ACC112 (cell line): Measurements from ENCODE around the gene THRB.

Experiments
- H2AFZ ChIP-seq: fragments of 200-600 bp; sonication (generic); one replicate; pipeline ENCODE4 v1.6.0; 2017; ENCODE audit warnings: antibody characterized with exemption, low read length; ENCODE audit not compliant: unreplicated experiment
- H3K27ac ChIP-seq: fragments of 200-600 bp; sonication (generic); 2 replicates; pipeline ENCODE4 v1.5.1; 2014; ENCODE audit warnings: low read depth, mild to moderate bottlenecking, antibody characterized with exemption, low read length, moderate library complexity
- H3K27me3 ChIP-seq: fragments of 200-600 bp; sonication (generic); 2 replicates; pipeline ENCODE4 v1.6.1; 2014; ENCODE audit warnings: mild to moderate bottlenecking, antibody characterized with exemption, low read length, moderate library complexity, mixed read lengths; ENCODE audit not compliant: insufficient read depth
- H3K36me3 ChIP-seq: fragments of 200-600 bp; sonication (generic); 2 replicates; pipeline ENCODE4 v1.6.1; 2016; ENCODE audit warnings: mild to moderate bottlenecking, antibody characterized with exemption, low read length, moderate library complexity, mixed read lengths; ENCODE audit not compliant: insufficient read depth
- H3K4me1 ChIP-seq: fragments of 200-600 bp; sonication (generic); one replicate; pipeline ENCODE4 v1.6.1; 2016; ENCODE audit warnings: low read length, mixed read lengths; ENCODE audit not compliant: insufficient read depth, unreplicated experiment, control insufficient read depth
- H3K4me3 ChIP-seq: fragments of 200-600 bp; sonication (generic); 2 replicates; pipeline ENCODE4 v1.5.1; 2014; ENCODE audit warnings: mild to moderate bottlenecking, low read depth, low read length
- H3K79me2 ChIP-seq: fragments of 200-600 bp; sonication (generic); one replicate; pipeline ENCODE4 v1.6.0; 2016; ENCODE audit warnings: low read length; ENCODE audit not compliant: control insufficient read depth, unreplicated experiment, insufficient read depth

The THRB gene

DNA sequence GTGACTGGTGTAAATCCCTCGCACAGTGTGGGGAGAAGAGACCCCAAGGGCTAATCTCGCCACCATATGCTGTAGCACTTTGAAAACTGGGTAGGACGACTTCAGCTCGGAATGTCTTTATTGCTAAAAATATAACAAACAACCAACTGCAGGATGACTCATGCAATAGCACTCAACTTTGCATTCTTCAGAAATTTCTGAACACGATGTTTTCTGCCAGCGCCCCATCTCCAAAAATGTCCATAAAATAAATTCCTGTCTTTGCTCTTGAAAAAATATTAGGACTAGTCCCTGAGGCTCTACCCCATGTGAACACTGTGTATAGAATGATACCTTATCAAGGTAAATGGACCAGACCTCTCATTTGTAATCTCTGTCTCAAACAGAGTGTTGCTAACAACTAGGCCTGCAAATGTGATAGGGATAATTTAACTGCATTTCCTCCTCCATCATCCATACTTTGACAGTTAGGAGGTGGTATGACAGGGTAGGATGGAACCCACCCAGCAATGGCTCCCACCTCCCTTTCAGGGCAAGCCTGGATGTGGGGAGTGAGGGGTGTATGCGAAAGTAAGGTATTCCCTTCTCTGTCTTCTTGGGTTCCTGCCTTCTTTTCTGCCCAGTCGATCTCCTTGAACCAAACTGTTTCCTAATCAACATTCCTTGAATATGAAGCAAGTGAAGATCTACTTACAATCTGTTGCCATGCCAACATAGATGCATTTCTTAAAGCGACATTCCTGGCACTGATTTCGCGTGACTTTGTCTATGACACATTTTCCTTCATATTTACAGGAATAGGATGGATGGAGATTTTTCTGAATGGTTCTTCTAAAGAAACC, 348.4 kb downstream of the THRB start:
- Histone ChIP-seq H3K79me2 (no peaks in the 10 kb centered on the region), H3K4me3 (peak overlapping the region; percentile 65), H3K36me3 (no peaks in the 10 kb centered on the region), H2AFZ (peak overlapping the region; percentile 66), H3K27ac (peak overlapping the region; percentile 99), H3K4me1 (peaks cover 26% of the 10 kb centered on the region), H3K27me3 (no peaks in the 10 kb centered on the region)

DNA sequence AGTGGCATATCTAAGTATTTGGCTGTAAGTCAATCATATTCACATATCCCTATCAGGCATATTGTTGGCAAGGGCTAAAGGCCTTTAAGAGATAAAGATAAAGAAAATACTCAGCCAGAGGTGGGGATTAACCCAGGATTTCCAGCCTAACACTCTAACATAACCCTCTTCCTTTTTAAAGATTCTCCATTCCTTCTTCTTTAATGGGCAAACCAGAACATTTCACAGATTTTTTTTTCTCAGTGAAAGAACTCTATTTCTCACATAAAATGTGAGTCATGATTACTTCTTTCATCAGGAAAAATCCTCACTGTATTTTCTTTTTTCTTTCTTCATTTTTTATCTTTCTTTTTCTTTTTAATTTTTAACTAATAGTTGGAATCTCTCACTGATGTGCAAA, 349.2 kb downstream of the THRB start:
- Histone ChIP-seq H3K79me2 (no peaks in the 10 kb centered on the region), H3K4me1 (peaks cover 26% of the 10 kb centered on the region), H3K27me3 (no peaks in the 10 kb centered on the region), H3K27ac (peak overlapping the region; percentile 99), H3K36me3 (no peaks in the 10 kb centered on the region), H3K4me3 (peak overlapping the region; percentile 65; the same call in 1 of the 2 replicates), H2AFZ (no peak overlapping the region)

DNA sequence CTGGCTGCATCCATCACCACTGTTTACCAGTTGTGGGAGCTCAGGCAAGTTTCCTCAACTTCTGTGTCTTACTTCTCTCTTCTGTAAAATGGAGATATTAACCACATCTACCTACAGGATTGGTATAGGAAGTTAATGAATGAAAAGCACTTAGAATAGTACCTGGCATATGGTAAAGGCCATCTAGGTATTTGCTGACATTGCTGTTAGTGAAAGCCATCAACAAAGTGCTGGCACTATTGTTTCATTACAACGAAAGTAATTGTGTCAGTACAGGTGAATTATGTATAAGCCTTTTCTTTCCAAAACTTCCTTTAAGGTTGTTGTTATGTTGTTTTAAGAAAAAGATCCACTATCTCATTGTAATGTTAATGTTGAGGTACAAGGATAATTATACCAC, 352.5 kb downstream of the THRB start:
- Histone ChIP-seq H3K79me2 (no peaks in the 10 kb centered on the region), H3K4me1 (peaks cover 22% of the 10 kb centered on the region), H3K4me3 (no peak overlapping the region), H2AFZ (no peak overlapping the region), H3K27ac (no peak overlapping the region), H3K36me3 (no peaks in the 10 kb centered on the region), H3K27me3 (no peaks in the 10 kb centered on the region)

DNA sequence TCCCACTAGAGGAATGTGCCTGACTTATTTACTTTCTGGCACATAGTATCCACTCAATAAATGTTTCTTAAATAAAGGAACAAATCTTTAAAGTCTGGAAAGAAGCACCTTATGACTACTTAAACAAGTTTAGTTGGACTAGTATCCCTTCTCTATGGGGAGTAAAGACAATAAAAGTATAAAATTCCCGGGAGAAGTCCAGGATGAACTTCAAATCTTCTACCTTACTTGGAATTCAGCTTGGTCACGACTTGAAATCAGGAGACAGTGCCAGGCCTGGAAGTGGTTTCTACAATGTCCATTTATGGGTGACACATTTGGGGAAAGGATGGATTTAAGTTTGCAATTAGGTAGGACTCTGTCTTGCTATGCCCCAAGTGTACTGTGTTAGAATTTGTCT, 353.1 kb downstream of the THRB start:
- H3K27me3 ChIP-seq, result no peaks in the 10 kb centered on the region
- H3K4me3 ChIP-seq, result no peak overlapping the region
- no peaks in the 10 kb centered on the region for H3K79me2 ChIP-seq
- peaks cover 21% of the 10 kb centered on the region for H3K4me1 ChIP-seq
- H2AFZ ChIP-seq, result no peak overlapping the region
- no peaks in the 10 kb centered on the region for H3K36me3 ChIP-seq
- H3K27ac ChIP-seq, result no peak overlapping the region

DNA sequence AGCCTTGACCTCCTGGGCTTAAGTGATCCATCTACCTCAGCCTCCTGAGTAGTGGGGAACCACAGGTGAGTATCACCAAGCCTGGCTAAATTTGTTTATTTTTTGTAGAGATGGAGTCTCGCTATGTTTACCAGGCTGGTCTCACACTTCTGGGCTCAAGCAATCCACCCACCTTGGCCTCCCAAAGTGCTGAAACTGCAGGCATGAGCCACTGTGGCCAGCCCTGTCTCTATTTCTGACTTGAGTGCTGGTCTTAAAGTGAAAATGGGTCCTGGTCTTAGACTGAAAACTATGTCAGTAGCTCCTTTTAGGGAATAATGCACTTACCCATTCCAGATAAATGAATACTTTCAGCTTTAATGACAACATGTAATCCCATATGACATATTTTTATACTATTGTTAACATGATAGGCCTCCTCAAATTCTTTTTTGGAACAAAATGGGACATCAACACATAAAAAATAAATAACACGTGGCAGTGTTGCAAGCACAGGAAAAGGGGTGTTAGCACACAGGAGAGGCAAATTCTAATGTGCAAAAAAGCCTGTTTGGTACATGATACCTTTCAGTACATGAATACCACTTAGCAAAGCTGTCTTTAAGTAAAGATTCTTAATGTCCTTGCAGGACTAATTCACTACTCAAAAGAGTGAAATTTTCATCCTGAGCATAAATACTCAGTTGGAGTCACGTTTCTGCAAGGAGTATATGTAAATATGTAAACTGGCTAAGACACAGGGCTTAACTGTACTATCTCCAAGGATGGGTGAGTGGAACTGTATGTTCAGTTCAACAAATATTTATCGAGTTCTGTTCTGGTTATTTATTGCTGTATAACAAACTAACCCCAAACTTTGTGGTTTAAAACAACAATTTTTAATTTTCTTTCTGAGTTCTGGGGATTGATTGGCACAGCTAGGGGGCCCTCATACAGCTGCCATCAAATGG, 354.9 kb downstream of the THRB start:
- H2AFZ ChIP-seq, result no peak overlapping the region
- H3K79me2 ChIP-seq, result no peaks in the 10 kb centered on the region
- H3K27ac ChIP-seq, result no peak overlapping the region
- peaks cover 11% of the 10 kb centered on the region for H3K4me1 ChIP-seq
- no peaks in the 10 kb centered on the region for H3K36me3 ChIP-seq
- H3K4me3 ChIP-seq, result no peak overlapping the region
- no peaks in the 10 kb centered on the region for H3K27me3 ChIP-seq

DNA sequence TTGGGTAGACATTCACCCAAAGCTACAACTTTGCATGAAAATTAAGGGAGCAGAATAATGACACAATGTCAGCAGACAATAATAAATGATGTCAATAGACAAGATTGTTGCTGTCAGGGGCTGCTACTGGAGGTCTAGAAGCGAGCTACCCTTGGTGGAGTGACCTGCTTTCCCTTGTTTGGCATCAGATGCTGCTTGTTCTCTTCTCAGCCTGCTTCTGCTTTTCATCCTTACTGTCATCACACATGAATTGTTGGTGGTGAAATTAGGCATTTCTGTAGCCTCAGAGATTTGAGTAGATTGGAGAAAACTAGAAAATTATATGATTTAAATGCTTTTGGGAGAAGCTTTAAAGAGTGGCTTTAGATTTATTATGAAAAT, 355.8 kb downstream of the THRB start:
- Histone ChIP-seq H3K36me3 (no peaks in the 10 kb centered on the region), H3K4me3 (no peak overlapping the region), H3K27ac (no peak overlapping the region), H3K27me3 (no peaks in the 10 kb centered on the region), H2AFZ (no peak overlapping the region), H3K4me1 (peaks cover 7% of the 10 kb centered on the region), H3K79me2 (no peaks in the 10 kb centered on the region)

DNA sequence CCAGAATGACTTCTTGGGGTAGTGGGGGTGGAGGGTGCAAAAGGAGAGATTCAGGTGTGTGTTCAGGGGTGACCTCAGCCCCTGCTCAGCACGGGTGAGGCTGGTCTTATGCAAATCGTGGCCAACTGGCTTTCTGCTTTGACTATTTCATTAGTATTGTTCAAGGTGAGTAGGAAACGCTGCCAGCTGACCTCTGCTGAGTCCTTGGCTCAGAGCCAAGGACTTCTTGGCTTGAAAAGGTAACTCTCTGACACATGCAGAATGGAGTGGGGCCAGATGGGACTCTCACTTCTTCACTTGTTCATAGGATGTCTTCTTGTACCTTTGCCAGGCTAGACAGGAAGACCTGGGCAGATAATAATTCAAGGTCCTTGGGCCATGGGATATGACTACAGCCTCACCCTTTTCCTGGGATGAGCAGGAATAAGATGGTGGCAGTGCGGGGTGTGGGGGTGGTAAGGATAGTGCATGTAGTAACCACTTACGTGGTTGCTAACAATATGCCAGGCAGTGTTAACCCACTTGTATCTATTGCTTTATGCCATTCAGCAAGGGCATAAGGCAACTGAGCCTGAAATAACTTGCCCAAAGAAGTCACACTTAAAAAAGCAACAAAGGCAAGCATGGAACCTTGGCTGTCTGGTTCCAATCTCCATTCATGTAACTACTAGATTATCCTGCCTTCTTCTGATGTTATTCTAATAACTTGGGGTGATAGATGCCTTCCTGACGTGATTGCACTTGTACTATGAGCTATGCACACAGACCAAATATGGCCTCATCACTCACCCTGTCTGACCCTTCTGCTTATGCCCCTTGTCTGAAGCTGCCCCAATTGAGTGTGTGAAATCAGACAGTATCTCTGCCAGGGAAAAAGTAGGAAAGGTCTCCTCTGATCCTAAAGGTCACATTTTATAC, 356.4 kb downstream of the THRB start:
- peaks cover 7% of the 10 kb centered on the region for H3K4me1 ChIP-seq
- no peaks in the 10 kb centered on the region for H3K79me2 ChIP-seq
- H3K27ac ChIP-seq, result no peak overlapping the region
- H3K4me3 ChIP-seq, result no peak overlapping the region
- no peak overlapping the region for H2AFZ ChIP-seq
- H3K27me3 ChIP-seq, result no peaks in the 10 kb centered on the region
- no peaks in the 10 kb centered on the region for H3K36me3 ChIP-seq

DNA sequence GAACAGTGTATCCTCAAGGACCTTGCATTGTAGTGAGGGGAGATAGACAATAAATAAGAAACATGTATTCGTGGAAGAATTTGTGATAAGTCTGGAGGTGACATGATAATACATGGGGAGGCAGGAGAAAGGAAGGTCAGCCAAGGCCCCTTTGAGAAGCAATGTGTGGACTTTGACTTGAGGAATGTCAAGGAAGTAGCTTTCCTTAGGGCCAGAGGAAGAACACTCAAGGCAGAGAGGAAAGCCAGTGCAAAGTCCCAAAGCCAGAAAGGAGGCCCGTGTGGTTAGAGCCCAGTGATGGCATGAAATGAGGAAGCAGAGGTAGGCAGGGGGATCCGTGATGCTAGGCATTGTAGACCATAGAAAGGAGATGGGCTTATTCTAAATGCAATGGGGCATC, 357.3 kb downstream of the THRB start:
- no peaks in the 10 kb centered on the region for H3K79me2 ChIP-seq
- H3K27me3 ChIP-seq, result no peaks in the 10 kb centered on the region
- H2AFZ ChIP-seq, result no peak overlapping the region
- H3K4me3 ChIP-seq, result no peak overlapping the region
- H3K4me1 ChIP-seq, result peaks cover 7% of the 10 kb centered on the region
- no peaks in the 10 kb centered on the region for H3K36me3 ChIP-seq
- H3K27ac ChIP-seq, result no peak overlapping the region

DNA sequence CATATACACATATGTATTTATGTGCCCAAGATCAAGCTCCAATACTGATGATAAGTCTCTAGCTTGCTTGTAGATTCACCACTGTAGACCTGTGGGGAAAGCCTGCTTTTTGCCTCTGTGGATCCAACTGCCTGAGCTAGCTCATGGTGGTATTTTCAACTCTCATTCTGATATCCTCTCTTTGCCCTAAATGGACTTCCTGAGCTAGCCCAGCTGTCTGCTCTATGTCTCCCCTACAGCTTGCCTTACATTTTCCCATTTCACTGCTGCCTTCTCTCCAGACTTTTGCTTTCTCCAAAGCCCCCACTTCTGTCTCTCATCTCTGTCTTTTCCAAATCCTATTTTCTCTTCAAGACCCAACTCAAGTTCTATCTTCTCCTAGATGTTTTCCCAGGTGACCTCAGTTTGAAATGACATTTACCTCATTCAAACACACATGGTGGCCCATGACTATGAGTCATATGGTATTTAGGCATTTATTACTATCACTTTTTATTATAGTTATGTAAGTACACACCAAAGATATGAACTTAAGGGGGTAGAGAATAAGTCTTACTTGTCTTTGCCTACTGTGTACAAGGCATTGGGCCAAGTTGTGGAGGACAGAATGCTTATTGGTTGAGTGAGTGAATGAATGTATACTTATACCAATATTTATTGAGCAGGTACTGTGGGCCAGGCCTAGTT, 357.9 kb downstream of the THRB start:
- H3K27me3 ChIP-seq, result no peaks in the 10 kb centered on the region
- H2AFZ ChIP-seq, result no peak overlapping the region
- no peaks in the 10 kb centered on the region for H3K79me2 ChIP-seq
- no peak overlapping the region for H3K4me3 ChIP-seq
- H3K27ac ChIP-seq, result no peak overlapping the region
- no peaks in the 10 kb centered on the region for H3K36me3 ChIP-seq
- peaks cover 7% of the 10 kb centered on the region for H3K4me1 ChIP-seq

DNA sequence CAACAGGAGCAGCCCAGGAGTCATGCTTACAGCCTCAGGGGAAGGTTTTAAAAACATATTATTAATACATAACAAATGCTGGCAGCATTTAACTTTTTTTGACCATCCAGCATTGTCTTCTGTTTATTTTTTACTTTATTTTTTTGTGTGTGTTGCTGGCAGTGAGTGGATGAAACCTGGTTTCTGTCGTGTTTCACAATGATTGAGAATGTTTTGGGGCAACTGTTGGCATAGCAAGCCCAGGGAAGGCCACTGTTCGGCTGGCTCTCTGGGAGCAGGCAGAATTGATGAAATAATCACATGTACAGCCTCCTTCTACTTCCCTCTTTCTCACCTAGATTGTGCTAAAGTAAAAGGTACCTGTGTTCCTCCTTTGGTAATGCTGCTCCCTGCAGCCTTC, 359.4 kb downstream of the THRB start:
- Histone ChIP-seq H3K27ac (peak overlapping the region; percentile 36; the same call in 1 of the 2 replicates), H3K36me3 (no peaks in the 10 kb centered on the region), H2AFZ (no peak overlapping the region), H3K4me1 (peaks cover 7% of the 10 kb centered on the region), H3K79me2 (no peaks in the 10 kb centered on the region), H3K4me3 (no peak overlapping the region), H3K27me3 (no peaks in the 10 kb centered on the region)
